Measurements from ENCODE around the gene KCNQ5.

The KCNQ5 gene

GRCh38 chr6:73234733-73235132 lies 612.9 kb downstream of the KCNQ5 start:
- no peak for DNase-seq (ENCODE audit: low read depth in 2 of 2, low spot score in 1 of 2)

- no peak for DNase-seq (ENCODE audit: low read depth in 2 of 2, low spot score in 1 of 2)
Observed at GRCh38 chr6:73236144-73236750, 614.4 kb downstream of the KCNQ5 start.

- no peak for DNase-seq (ENCODE audit: low read depth in 2 of 2, low spot score in 1 of 2)
Observed at GRCh38 chr6:73240730-73241129, 618.9 kb downstream of the KCNQ5 start.

GRCh38 chr6:73242001-73242400 lies 620.1 kb downstream of the KCNQ5 start:
- DNase-seq (ENCODE audit: low read depth in 2 of 2, low spot score in 1 of 2) = no peak
